Pancreas (tissue), 10 donors: ENCODE data around the gene THTPA. TPM values are rescaled to one million over a fixed set of nuclear protein-coding genes. Genes with fewer than 3 reads are reported as not detected.
"Not testable (repeated sequence)": the region's sequence is repeated elsewhere in the genome, so short reads cannot be mapped to it uniquely, and the experiment has no call there.

ENCODE experiments used
- ATAC-seq, 4 donors: fragments of 200-7000 bp; cut with Tn5 transposase; one replicate each; pipeline versions ENCODE4 v1.8.0 to v1.9.1; 2020; ENCODE audit warnings: mild to moderate bottlenecking in 4 of 4, moderate library complexity in 4 of 4
- DNase-seq, 6 donors: peaks; one replicate each; pipeline ENCODE4 v3.0.0-alpha.2; 2020
- FAIRE-seq: peaks from 2 replicates; lab custom pipeline; 2012; peaks lifted over from hg19 to GRCh38; lab: Jason Lieb, UNC
- H3K27ac ChIP-seq, 4 donors: fragments of 200-600 bp; sonication (generic); 1 replicate in 3 of 4; 2 replicates in 1 of 4; pipeline versions ENCODE4 v1.5.0 to v1.8.0; 2020
- H3K27me3 ChIP-seq, 4 donors: fragments of 200-600 bp; one replicate each; pipeline ENCODE4 v1.8.0; 2021
- H3K36me3 ChIP-seq, 3 donors: fragments of 200-600 bp; sonication (generic) in 1 of 3; one replicate each; pipeline versions ENCODE4 v1.5.0 to v1.8.0; 2020 to 2021
- H3K4me1 ChIP-seq, 3 donors: fragments of 200-600 bp; one replicate each; pipeline ENCODE4 v1.8.0; 2021
- H3K4me3 ChIP-seq, 4 donors: fragments of 200-600 bp; sonication (generic) in 2 of 4; one replicate each; pipeline versions ENCODE4 v1.5.0 to v1.8.0; 2020 to 2021
- H3K9me3 ChIP-seq, 4 donors: fragments of 200-600 bp; one replicate each; pipeline ENCODE4 v1.8.0; 2021
- CTCF ChIP-seq, 4 donors: fragments of 200-600 bp; sonication (generic) in 3 of 4; IDR thresholded peaks; one replicate each; pipeline versions ENCODE4 v1.5.0 to v1.8.0; 2021; ENCODE audit warnings: antibody characterized with exemption in 4 of 4
- WGBS, 2 donors: extraction: QIAGEN DNeasy Blood & Tissue Kit; methylation state at CpG; one replicate each; pipeline ENCODE4 v1.1.7; 2013; 5-methylcytosine and 5-hydroxymethylcytosine counted together
- intact Hi-C, 3 donors: fragments of 100-400 bp; cut with DNase I; formaldehyde crosslinking; loops; one replicate each; pipeline versions ENCODE4 v1.11.1 to v1.14.2; 2022
- polyA plus RNA-seq, 2 donors: library from polyadenylated mRNA; stranded (reverse); fragments of 200-250 nt; gene quantifications; one replicate each; pipeline ENCODE4 v1.2.3, GENCODE V29; 2013
- total RNA-seq, 6 donors: library from RNA; stranded (reverse); fragmentation: NEBNext Ultra II Directional in 4 of 6; extraction: Animal tissue kit (Norgen Biotek cat#: 25700) in 4 of 6; gene quantifications; one replicate each; pipeline versions ENCODE4 v1.2.1 to v1.2.4, GENCODE V29; 2021 to 2023
- donor health status: healthy with polysubstance abuse.
- donor health status: DM: no; HTN: no; CAD: no; lungs with moderate emphysema.
- donor health status: DM: no; HTN: no; CAD: no.
- donor health status: control.
- donor health status: control.
- donor health status: Bipolar disorder and iron deficiency.
- donor health status: DM: yes; HTN: yes; CAD: no.
- donor health status: DM: no; HTN: no; CAD: no.
- donor health status: DM: no; HTN: no; CAD: no.
- donor health status: DM: yes; HTN: yes; CAD: no.

The THTPA gene
- total and polyA plus RNA-seq, 8 donors = 5.6 to 11.9 (median 9.3) TPM

- no peak overlapping the region for H3K27ac ChIP-seq
- no peaks in the 10 kb centered on the region for H3K27me3 ChIP-seq
- 68 to 78% methylated on average over 2 of the region's 2 CpGs for WGBS, 2 donors
- ATAC-seq (no peak), FAIRE-seq (no peak), DNase-seq (no peak)
- TF ChIP-seq CTCF (IDR thresholded peaks at IDR 0.05) = no peak
- H3K9me3 ChIP-seq = no peaks in the 10 kb centered on the region
- no peaks in the 10 kb centered on the region for H3K36me3 ChIP-seq
- intact Hi-C loops = no loop called here
- peaks cover 6 to 19% (median 7%) of the 10 kb centered on the region in 3 donors for H3K4me1 ChIP-seq
- H3K4me3 ChIP-seq = no peak overlapping the region
These were observed 48.1 kb downstream of the THTPA start for GRCh38 chr14:23604148-23604547.

- no peak for TF ChIP-seq CTCF (IDR thresholded peaks at IDR 0.05)
- no peaks in the 10 kb centered on the region for H3K9me3 ChIP-seq
- intact Hi-C loops = no loop called here
- peaks cover 6 to 25% (median 10%) of the 10 kb centered on the region in 3 donors for H3K4me1 ChIP-seq
- 77 to 80% methylated on average over 3 of the region's 3 CpGs for WGBS, 2 donors
- ATAC-seq = no peak
- DNase-seq = no peak
- FAIRE-seq = no peak
- no peaks in the 10 kb centered on the region for H3K27me3 ChIP-seq
- no peak overlapping the region for H3K4me3 ChIP-seq
- no peak overlapping the region for H3K27ac ChIP-seq
- no peaks in the 10 kb centered on the region for H3K36me3 ChIP-seq
These were observed 48.7 kb downstream of the THTPA start for GRCh38 chr14:23604675-23605170.

- DNase-seq = no peak
- no peak for ATAC-seq
- Histone ChIP-seq H3K27ac (no peak overlapping the region), H3K4me3 (no peak overlapping the region), H3K4me1 (peaks cover 13 to 35% (median 22%) of the 10 kb centered on the region in 3 donors), H3K27me3 (no peaks in the 10 kb centered on the region), H3K36me3 (no peaks in the 10 kb centered on the region), H3K9me3 (no peaks in the 10 kb centered on the region)
- FAIRE-seq = no peak
- intact Hi-C loops = no loop called here
- WGBS, 2 donors = 68 to 77% methylated on average over 6 of the region's 6 CpGs
- TF ChIP-seq CTCF (IDR thresholded peaks at IDR 0.05) = no peak
These were observed 50.0 kb downstream of the THTPA start for GRCh38 chr14:23605931-23606585.

- H3K9me3 ChIP-seq = no peaks in the 10 kb centered on the region
- 9 to 11% methylated on average over 1 of the region's 1 CpG for WGBS, 2 donors
- peak; percentile 63 to 88 (median 74) for ATAC-seq
- TF ChIP-seq CTCF (IDR thresholded peaks at IDR 0.05) = no peak
- H3K36me3 ChIP-seq = no peaks in the 10 kb centered on the region
- peak; percentile 73 to 92 (median 88) for DNase-seq
- H3K4me3 ChIP-seq = no peak overlapping the region
- intact Hi-C loops = no loop called here
- H3K27me3 ChIP-seq = no peaks in the 10 kb centered on the region
- peaks cover 25 to 48% (median 44%) of the 10 kb centered on the region in 3 donors for H3K4me1 ChIP-seq
- H3K27ac ChIP-seq = peak overlapping the region; percentile 3 to 86 (median 41)
- no peak for FAIRE-seq
These were observed 52.4 kb downstream of the THTPA start for GRCh38 chr14:23608454-23608853.

GRCh38 chr14:23609001-23609400 lies 52.9 kb downstream of the THTPA start:
- ATAC-seq = no peak
- Histone ChIP-seq H3K27ac (peak overlapping the region in 3 of 4 donors; percentile 4 to 86 (median 78)), H3K9me3 (no peaks in the 10 kb centered on the region), H3K4me1 (peaks cover 27 to 51% (median 44%) of the 10 kb centered on the region in 3 donors), H3K27me3 (no peaks in the 10 kb centered on the region), H3K4me3 (no peak overlapping the region), H3K36me3 (no peaks in the 10 kb centered on the region)
- FAIRE-seq = no peak
- no peak for TF ChIP-seq CTCF (IDR thresholded peaks at IDR 0.05)
- intact Hi-C loops = no loop called here
- WGBS, 2 donors = 76 to 92% methylated on average over 3 of the region's 3 CpGs
- no peak for DNase-seq

GRCh38 chr14:23609411-23610089 lies 53.5 kb downstream of the THTPA start:
- H3K4me1 ChIP-seq = peaks cover 32 to 56% (median 50%) of the 10 kb centered on the region in 3 donors
- H3K27me3 ChIP-seq, H3K36me3 ChIP-seq, intact Hi-C loops, H3K4me3 ChIP-seq, H3K9me3 ChIP-seq, FAIRE-seq: not testable (repeated sequence)
- peak overlapping the region in 2 of 4 donors; percentile 78 to 86 for H3K27ac ChIP-seq
- 36 to 42% methylated on average over 6 to 7 of the region's 7 CpGs for WGBS, 2 donors
- peak in 1 of 6 donors; percentile 41 for DNase-seq
- ATAC-seq = peak in 3 of 4 donors; percentile 4 to 8 (median 6)
